Posterior vena cava (tissue), 2 donors: Measurements from ENCODE around the gene EHD4. TPM values are rescaled to one million over a fixed set of nuclear protein-coding genes. Genes with fewer than 3 reads are reported as not detected.

ENCODE experiments used
- DNase-seq: peaks from one replicate; pipeline ENCODE4 v3.0.0-alpha.2; 2020; ENCODE audit warnings: low spot score
- intact Hi-C, 2 donors: fragments of 100-400 bp; cut with DNase I; formaldehyde crosslinking; loops; one replicate each; pipeline versions ENCODE4 v1.14.1 to v1.14.2; 2022 to 2023
- microRNA-seq, 2 donors: library from miRNA; unstranded; fragments of <30 nt; microRNA quantifications; one replicate each; pipeline ENCODE4 v1.2.0, GENCODE V29; 2020 to 2021; ENCODE audit warnings: borderline microRNAs expressed in 2 of 2
- total RNA-seq, 2 donors: library from RNA; stranded (reverse); fragmentation: NEBNext Ultra II Directional; extraction: Animal tissue kit (Norgen Biotek cat#: 25700); gene quantifications; one replicate each; pipeline ENCODE4 v1.2.1, GENCODE V29; 2021
- donor health status: DM: yes; HTN: yes; CAD: no.
- donor health status: DM: yes; HTN: yes; CAD: no.

EHD4 gene
- total RNA-seq, 2 donors from 2014 or later, result 21.3 to 22.5 TPM

- DNase-seq, result no peak
- intact Hi-C loops, result no loop called here
These were observed 124.4 kb downstream of the EHD4 start for GRCh38 chr15:41847981-41848380.

- intact Hi-C loops, result no loop called here
- DNase-seq, result no peak
These were observed 125.2 kb downstream of the EHD4 start for GRCh38 chr15:41847206-41847605.

Small RNA genes within 50 kb of the gene (microRNA-seq; reads per million reads assigned to microRNA genes)
- 0 reads per million in 2 donors for gene MIR4310

Other genes starting within 250 kb of the EHD4 start
- gene MAPKBP1, start 198.1 kb downstream of the EHD4 start, total RNA-seq, result 10 to 100 TPM; 26.5 to 27.9 TPM
- gene JMJD7, start 144.5 kb downstream of the EHD4 start, total RNA-seq, result 10 to 100 TPM in 1 of 2 donors, 1 to 10 TPM in 1; 4.9 to 13.8 TPM
- gene PLA2G4B, start 133.7 kb downstream of the EHD4 start, total RNA-seq, result 1 to 10 TPM; 1.5 to 4.0 TPM
- 1 to 10 TPM in 1 of 2 donors, under 1 TPM in 1; 0.71 to 1.3 TPM for gene SPTBN5, start 78.5 kb downstream of the EHD4 start, total RNA-seq
- not detected for gene PLA2G4E, start 48.5 kb upstream of the EHD4 start, total RNA-seq
- not detected for gene PLA2G4D, start 122.0 kb upstream of the EHD4 start, total RNA-seq
- not detected for gene PLA2G4F, start 184.1 kb upstream of the EHD4 start, total RNA-seq
- 10 to 100 TPM; 48.4 to 58.0 TPM for gene VPS39, start 235.7 kb upstream of the EHD4 start, total RNA-seq